HG03521 (cell line): ENCODE measurements around the gene CBX3.
"Not testable (repeated sequence)": the region's sequence is repeated elsewhere in the genome, so short reads cannot be mapped to it uniquely, and the experiment has no call there.

Experiments
- ATAC-seq: cut with Tn5 transposase; IDR thresholded peaks from one replicate; pipeline ENCODE4 v1.9.1; 2021; ENCODE audit warnings: mild to moderate bottlenecking, moderate library complexity; ENCODE audit not compliant: unreplicated experiment

Gene CBX3

DNA sequence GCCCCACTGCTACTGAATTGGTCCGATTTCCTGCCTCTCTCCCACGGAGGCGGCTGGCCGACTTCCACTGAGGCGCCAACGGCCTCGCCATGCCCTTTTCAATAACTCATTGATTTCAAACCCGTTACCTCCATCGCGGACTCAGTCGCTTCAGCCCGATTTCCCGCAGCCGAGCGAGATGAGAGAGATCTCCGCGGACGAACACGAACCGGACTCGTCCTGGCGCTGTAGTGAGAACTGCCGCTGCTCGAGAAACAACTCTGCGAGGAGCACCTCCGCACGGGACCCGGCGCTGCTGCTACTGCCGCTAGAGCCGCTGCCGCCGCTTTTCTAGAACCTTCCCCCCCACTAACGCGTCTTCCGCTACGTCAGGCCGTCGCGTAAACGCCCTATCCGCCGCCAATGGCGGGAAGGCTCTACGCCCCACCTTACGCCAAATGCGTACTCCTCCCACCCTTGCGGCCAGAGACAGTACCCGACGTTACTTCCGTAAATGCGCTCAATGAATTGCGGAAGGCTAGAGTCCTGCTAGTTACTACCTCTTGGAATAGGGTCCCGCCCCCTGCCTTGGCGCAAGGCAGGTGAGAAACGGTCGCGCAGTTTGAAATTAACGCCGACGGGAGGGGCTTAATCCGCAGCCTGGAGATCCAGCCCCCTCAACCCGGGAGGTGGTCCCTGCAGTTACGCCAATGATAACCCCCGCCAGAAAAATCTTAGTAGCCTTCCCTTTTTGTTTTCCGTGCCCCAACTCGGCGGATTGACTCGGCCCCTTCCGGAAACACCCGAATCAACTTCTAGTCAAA lies 900 bp upstream of the CBX3 start, which contains the start of gene HNRNPA2B1:
HNRNPA2B1 (minus strand) TSS at position 303 of the 803 bp plus-strand sequence; CDS start at position 134, 169 bp downstream.
- peak; percentile 60 for ATAC-seq

DNA sequence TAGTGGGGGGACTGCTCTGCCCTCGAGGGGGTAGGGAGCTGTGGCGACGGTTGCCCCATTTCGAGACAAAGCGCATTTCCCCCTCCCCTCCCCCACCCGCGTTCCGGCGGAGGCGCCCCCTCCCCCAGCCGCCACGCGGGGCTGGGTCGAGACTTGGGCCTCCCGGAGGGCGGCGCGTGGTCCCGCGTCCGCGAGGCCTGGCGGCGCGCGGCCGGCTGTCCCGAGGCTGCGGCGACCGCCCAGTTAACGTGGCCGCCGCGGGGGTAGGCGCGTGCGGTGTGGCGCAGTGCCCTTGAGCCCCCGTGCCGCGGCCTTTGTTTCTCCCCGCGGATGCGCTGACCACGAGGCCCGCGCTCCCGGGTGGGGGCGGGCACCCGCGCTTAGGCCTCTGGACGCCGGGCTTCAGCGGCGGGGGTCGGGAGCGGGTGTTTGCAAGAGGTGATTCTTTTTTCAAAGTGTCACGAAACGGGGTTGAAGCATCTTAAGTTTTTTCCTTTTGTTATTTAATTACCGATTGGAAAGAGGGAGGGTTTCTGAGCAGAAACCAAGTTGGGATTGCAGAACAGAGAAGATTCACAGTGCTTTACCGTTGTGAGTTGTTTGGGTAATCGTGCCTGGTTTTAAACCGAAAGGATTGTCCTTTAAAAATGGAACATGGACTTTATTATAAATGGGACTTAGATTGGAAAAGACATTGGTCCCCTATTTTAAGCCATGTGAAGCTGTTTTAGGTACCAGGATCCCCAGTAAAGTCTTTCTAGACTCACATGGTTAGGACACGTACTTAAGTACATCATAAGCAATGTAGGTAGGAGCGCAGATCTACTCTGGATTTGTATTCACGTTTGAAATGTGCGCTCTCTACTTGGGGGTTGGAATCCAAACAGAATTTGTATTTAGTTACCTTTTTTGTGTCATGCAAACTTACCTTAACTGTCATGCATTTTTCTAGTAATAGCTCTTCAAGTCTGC lies 760 bp downstream of the CBX3 start:
- ATAC-seq, result peak; percentile 1

- ATAC-seq, result no peak
Observed at GRCh38 chr7:26203016-26203415, 1.5 kb downstream of the CBX3 start.

DNA sequence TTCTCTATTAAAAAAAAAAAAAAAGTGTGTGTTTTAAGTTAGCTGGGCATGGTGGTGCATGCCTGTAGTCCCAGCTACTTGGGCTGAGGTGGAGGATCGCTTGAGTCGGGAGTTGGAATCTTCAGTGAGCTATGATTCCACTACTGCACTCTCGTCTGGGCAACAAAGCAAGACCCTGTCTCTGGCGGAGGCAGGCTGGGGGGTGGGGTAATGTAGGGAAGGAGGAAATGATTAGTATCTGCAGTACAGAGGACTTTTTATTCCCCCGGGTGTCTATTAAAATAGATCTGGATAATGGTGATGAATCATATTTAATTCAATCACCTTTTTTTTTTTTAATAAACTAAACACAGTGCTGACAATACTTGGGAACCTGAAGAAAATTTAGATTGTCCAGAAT lies 6.5 kb downstream of the CBX3 start:
- no peak for ATAC-seq

DNA sequence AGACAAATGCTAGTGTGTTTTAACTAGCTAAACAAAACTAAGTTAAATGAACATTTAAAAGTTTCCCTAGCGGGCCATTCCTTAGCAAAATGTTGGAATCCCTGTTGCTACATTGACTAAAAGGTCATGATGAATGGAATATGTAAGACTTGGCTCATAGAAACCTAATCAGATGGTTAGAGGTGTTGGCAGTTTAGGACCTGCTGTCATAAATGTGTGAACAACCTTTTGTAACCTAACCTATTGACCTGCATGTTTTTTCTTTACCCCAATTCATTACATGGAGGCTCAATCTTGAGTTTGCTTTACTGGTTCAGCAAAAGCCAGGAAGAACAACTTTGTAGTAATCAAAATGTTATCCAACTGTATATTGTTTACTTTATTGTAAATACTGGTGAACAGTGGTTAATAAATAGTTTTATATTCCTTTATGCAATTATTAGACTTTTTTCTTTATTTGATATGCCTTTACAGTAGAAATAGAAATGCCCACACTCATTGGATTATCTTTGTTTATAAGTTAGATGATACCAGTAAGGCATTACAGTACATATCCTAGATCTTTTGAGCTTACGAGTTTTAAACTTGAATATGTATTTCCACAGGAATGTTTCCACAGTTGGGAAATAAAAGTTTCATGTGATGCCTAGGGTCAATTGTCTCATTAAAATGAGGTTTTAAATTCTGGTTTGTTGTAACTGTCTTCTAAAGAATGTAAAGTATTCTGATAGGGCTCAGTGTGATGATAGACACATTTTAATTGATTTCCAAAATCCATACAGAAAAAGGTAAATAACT lies 11.6 kb downstream of the CBX3 start:
- ATAC-seq, result no peak

GRCh38 chr7:26213807-26214515 lies 12.4 kb downstream of the CBX3 start:
- no peak for ATAC-seq

DNA sequence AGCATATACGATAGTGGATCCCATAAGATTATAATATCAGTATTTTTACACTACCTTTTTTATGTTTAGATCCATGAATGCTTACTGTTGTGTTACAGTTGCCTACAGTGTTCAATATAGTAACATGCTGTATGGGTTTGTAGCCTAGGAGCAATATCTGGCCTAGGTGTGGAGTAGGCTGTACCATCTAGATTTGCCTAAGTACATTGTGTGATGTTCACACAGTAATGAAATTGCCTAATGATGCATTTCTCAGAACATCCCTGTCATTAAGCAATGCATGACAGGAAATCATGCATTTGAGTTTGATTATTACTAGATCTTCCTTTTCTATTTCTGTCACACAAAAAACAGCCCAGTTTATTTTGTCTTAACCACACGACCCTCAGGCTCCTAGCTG lies 14.5 kb downstream of the CBX3 start:
- ATAC-seq, result no peak

DNA sequence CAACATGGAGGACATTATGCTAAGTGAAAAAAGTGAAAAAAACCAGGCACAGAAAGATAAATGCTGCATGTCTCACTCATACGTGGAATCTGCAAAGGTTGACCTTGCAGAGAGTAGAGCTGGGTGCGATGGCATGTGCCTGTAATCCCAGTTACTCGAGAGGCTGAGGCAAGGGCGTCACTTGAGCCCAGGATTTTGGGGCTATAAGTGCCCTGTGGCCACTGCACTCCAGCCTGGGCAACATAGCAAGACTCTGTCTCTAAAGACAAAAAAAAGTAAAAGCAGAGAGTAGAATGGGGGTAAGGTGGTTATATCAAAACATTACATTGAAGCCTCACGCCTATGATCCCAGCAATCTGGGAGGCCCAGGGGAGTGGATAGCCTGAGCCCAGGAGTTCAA lies 22.8 kb downstream of the CBX3 start:
- ATAC-seq, result no peak

- no peak for ATAC-seq
Observed at GRCh38 chr7:26227987-26228386, 26.4 kb downstream of the CBX3 start.

- ATAC-seq, result no peak
Observed at GRCh38 chr7:26233902-26234511, 32.5 kb downstream of the CBX3 start.

DNA sequence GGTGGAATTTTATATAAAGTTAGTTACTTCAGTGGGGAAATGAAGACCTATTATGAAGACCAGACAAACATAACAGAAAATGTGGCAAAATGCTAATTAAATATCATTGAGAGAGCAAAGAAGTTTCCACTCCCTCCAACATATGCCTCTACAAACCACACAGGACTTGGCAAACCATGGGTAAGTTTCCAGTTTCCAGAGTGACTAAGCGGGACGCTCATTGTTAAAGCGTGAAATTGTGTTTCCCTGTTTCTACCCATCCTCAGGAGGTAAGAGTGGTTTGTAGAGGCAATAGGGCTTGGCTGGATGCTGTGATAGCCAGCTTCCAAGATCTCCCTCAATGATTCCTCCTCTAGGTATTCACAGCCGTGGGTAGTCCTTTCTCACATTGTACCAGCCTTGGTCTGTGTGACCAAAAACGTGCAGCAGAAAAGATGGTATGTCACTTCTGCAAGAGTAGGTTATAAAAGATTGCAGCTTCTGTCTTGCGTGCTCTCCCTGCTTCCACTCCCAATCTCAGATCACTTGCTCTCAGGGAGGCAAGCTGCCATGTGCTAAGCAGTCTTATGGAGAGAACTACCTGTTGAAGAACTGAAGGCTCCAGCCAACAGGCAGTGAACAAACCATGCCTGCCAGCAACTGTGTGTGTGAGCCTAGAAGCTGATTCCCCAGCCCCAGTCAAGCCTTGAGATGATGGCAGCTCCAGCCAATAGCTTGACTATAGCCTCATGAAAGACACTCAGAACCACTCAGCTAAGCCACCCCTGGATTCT lies 35.7 kb downstream of the CBX3 start:
- ATAC-seq, result no peak

DNA sequence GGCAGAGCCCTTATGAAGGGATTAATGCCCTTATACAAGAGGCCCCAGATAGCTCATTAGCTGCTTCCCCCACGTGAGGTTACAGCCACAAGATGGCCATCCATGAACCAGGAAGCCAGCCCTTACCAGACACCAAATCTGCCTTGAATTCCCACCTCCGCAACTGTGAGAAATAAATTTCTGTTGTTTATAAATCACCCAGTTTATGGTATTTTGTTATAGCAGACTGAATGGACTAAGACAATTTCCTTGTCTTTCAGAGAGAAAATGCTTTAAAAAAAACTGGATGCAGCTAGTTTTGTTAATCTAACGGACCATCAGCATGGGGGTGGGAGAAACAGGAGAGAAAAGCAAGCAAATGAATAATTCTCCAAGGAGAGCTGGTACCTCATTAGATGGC lies 36.5 kb downstream of the CBX3 start:
- ATAC-seq, result no peak

- ATAC-seq, result no peak
Observed at GRCh38 chr7:26245150-26245549, 43.6 kb downstream of the CBX3 start.

GRCh38 chr7:26250239-26250638 lies 48.7 kb downstream of the CBX3 start:
- ATAC-seq, result no peak

GRCh38 chr7:26261866-26262265 lies 60.3 kb downstream of the CBX3 start:
- not testable (repeated sequence) for ATAC-seq
